GM23338 (cell line): ENCODE results near the gene SUPT3H.

ENCODE experiments used
- CREB1 ChIP-seq: fragments of 250-450 bp; sonication (Bioruptor Pico); IDR thresholded peaks from 2 replicates; pipeline ENCODE4 v1.5.0; 2020; ENCODE audit warnings: low read depth, mild to moderate bottlenecking, moderate library complexity
- CTCF ChIP-seq, 2 experiments: fragments of 200-600 bp in 1 of 2; sonication (generic) in 1 of 2; conservative IDR thresholded peaks; 2 replicates each; pipeline versions ENCODE4 v1.5.1 to v1.6.1; 2016 to 2017; ENCODE audit warnings: antibody characterized with exemption in 2 of 2, low read depth in 2 of 2, mild to moderate bottlenecking in 2 of 2, moderate library complexity in 1 of 2
- EZH2 ChIP-seq: fragments of 200-600 bp; sonication (generic); IDR thresholded peaks from one replicate; pipeline ENCODE4 v1.8.0; 2017; ENCODE audit warnings: antibody characterized with exemption, mild to moderate bottlenecking, low read depth; ENCODE audit not compliant: unreplicated experiment
- EZH2phosphoT487 ChIP-seq: fragments of 200-600 bp; sonication (generic); IDR thresholded peaks from one replicate; pipeline ENCODE4 v1.8.1; 2018; ENCODE audit warnings: antibody characterized with exemption; ENCODE audit not compliant: unreplicated experiment
- JUNB ChIP-seq: IDR thresholded peaks from one replicate; pipeline ENCODE4 v1.6.1; 2016; ENCODE audit warnings: antibody characterized with exemption; ENCODE audit not compliant: unreplicated experiment
- POLR2AphosphoS5 ChIP-seq: IDR thresholded peaks from 2 replicates; pipeline ENCODE4 v1.6.1; 2016; ENCODE audit warnings: antibody characterized with exemption, low read depth
- TF ChIP-seq, protein P1 (sequence below): IDR thresholded peaks from one replicate; pipeline ENCODE4 v1.6.1; 2018; ENCODE audit warnings: antibody characterized with exemption; ENCODE audit not compliant: unreplicated experiment

DNA sequence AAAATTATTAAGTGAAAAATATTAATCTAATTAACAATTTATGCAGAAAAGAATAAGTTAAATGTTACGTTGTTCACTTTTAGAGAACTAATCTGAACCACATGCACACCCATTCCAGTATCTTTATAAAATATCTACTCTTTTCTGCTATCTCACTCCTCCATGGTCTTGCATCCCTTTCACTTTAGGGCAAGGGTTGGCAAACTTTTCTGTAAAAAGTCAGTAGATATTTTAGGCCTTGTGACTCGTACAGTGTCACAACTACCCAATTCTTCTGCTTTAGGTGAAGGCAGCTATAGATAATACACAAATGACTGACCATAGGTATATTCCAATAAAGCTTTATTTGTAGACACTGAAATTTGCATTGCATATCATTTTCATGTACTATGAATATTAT lies 39.7 kb upstream of the SUPT3H start:
- TF ChIP-seq CTCF (conservative IDR thresholded peaks at IDR 0.05; ENCODE audit: low read depth in 2 of 2) (no peak), EZH2 (no peak), EZH2phosphoT487 (no peak), CREB1 (no peak), POLR2AphosphoS5 (no peak), JUNB (no peak)
- TF ChIP-seq, protein P1, sequence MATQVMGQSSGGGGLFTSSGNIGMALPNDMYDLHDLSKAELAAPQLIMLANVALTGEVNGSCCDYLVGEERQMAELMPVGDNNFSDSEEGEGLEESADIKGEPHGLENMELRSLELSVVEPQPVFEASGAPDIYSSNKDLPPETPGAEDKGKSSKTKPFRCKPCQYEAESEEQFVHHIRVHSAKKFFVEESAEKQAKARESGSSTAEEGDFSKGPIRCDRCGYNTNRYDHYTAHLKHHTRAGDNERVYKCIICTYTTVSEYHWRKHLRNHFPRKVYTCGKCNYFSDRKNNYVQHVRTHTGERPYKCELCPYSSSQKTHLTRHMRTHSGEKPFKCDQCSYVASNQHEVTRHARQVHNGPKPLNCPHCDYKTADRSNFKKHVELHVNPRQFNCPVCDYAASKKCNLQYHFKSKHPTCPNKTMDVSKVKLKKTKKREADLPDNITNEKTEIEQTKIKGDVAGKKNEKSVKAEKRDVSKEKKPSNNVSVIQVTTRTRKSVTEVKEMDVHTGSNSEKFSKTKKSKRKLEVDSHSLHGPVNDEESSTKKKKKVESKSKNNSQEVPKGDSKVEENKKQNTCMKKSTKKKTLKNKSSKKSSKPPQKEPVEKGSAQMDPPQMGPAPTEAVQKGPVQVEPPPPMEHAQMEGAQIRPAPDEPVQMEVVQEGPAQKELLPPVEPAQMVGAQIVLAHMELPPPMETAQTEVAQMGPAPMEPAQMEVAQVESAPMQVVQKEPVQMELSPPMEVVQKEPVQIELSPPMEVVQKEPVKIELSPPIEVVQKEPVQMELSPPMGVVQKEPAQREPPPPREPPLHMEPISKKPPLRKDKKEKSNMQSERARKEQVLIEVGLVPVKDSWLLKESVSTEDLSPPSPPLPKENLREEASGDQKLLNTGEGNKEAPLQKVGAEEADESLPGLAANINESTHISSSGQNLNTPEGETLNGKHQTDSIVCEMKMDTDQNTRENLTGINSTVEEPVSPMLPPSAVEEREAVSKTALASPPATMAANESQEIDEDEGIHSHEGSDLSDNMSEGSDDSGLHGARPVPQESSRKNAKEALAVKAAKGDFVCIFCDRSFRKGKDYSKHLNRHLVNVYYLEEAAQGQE: no peak
